Prostate gland (tissue), 2 donors: ENCODE data around the gene EPM2AIP1. TPM values are rescaled to one million over a fixed set of nuclear protein-coding genes. Genes with fewer than 3 reads are reported as not detected.

ENCODE experiments used
- small RNA-seq, 2 donors: library from RNA; depleted of rRNA; stranded (forward); fragments of <200 nt; gene quantifications; one replicate each; pipeline ENCODE3, GENCODE V24; 2016
- total RNA-seq, 2 donors: library from RNA; depleted of rRNA; stranded (reverse); fragments of >200 nt; gene quantifications; one replicate each; pipeline ENCODE4 v1.1.0, GENCODE V29; 2016

Gene EPM2AIP1
- total RNA-seq, 2 donors from 2014 or later = 13.8 to 14.2 TPM

Small RNA genes within 50 kb of the gene (small RNA-seq; reads per million reads assigned to genes)
- gene RNU6ATAC4P = 0 reads per million in 2 donors

Other genes with a start within 250 kb of the EPM2AIP1 start
- under 1 TPM in 1 of 2 donors, not detected in 1; 0.80 TPM for gene DCLK3, start 228.6 kb downstream of the EPM2AIP1 start, total RNA-seq
- 10 to 100 TPM in 1 of 2 donors, 1 to 10 TPM in 1; 9.4 to 17.4 TPM for gene TRANK1, start 48.1 kb downstream of the EPM2AIP1 start, total RNA-seq
- 10 to 100 TPM; 49.5 to 50.3 TPM for gene MLH1, start 387 bp upstream of the EPM2AIP1 start, total RNA-seq
- gene LRRFIP2, start 181.5 kb upstream of the EPM2AIP1 start, total RNA-seq = 100 to 1,000 TPM; 102 to 134 TPM